Activated T-helper 1 cell treated with anti-CD3 and anti-CD28 coated beads, Interleukin-12 subunit alpha, Interleukin-12 subunit beta, Interleukin-2, Interleukin-4 antibody, amounts not matched to agents 30 ng/mL and 10 ng/mL and 1 ng/mL, durations not matched to agents 14 hours and 24 hours and 36 hours (primary cell): Measurements from ENCODE around the gene EMILIN3. TPM values are rescaled to one million over a fixed set of nuclear protein-coding genes. Genes with fewer than 3 reads are reported as not detected.

Experiments
- DNase-seq: peaks from one replicate; pipeline ENCODE4 v3.0.0; 2021; ENCODE audit warnings: low spot score
- H3K27ac Mint-ChIP-seq: one replicate; pipeline ENCODE4 v1.8.0; 2021; ENCODE audit warnings: mild to moderate bottlenecking, mixed read lengths
- H3K27me3 Mint-ChIP-seq: one replicate; pipeline ENCODE4 v1.8.0; 2022; ENCODE audit warnings: mild to moderate bottlenecking, moderate library complexity, mixed read lengths; ENCODE audit not compliant: insufficient read depth
- H3K36me3 Mint-ChIP-seq: one replicate; pipeline ENCODE4 v1.8.0; 2021; ENCODE audit warnings: low read depth, mixed read lengths
- H3K4me1 Mint-ChIP-seq: one replicate; pipeline ENCODE4 v1.8.0; 2021; ENCODE audit warnings: low read depth, mixed read lengths
- H3K4me3 Mint-ChIP-seq: one replicate; pipeline ENCODE4 v1.8.0; 2021; ENCODE audit warnings: mild to moderate bottlenecking, moderate library complexity, mixed read lengths
- H3K9me3 Mint-ChIP-seq: one replicate; pipeline ENCODE4 v1.8.0; 2021; ENCODE audit warnings: mixed read lengths
- intact Hi-C: fragments of 100-400 bp; cut with micrococcal nuclease; formaldehyde crosslinking; loops from one replicate; pipeline ENCODE4 v1.15.1; 2024
- total RNA-seq: library from RNA; stranded (reverse); gene quantifications from 2 replicates; pipeline ENCODE4 v1.2.3, GENCODE V29; 2022

EMILIN3 gene
- total RNA-seq, 1 donor from 2014 or later, result 0.65 TPM

DNA sequence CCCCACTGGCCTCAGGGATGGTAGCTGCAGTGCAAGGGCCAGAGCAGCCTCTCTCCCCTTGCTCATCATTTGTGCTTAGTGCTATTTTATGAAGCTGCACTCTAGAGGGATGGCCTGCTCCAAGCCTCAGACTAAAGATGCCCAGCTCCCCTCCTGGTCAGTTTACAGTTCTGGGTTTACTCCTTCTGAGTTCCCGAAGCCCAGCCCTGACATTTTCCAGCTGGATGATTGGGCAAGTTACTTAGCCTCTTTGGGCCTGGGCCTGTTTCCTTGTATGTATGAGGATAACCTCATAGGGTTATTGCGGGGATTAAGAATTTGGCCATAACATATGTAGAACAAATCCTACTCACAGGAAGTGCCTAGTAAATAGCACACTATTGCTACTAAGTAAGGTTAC is 31.8 kb upstream of the EMILIN3 start:
- DNase-seq, result no peak
- Mint-ChIP-seq H3K27ac (no peak overlapping the region), H3K27me3 (no peaks in the 10 kb centered on the region), H3K4me3 (no peak overlapping the region), H3K4me1 (no peaks in the 10 kb centered on the region), H3K9me3 (no peaks in the 10 kb centered on the region), H3K36me3 (no peaks in the 10 kb centered on the region)
- intact Hi-C loops, result no loop called here

GRCh38 chr20:41395667-41396664 is 29.3 kb upstream of the EMILIN3 start:
- H3K4me3 Mint-ChIP-seq, result no peak overlapping the region
- H3K36me3 Mint-ChIP-seq, result no peaks in the 10 kb centered on the region
- no peak for DNase-seq
- H3K27ac Mint-ChIP-seq, result no peak overlapping the region
- intact Hi-C loops, result no loop called here
- no peaks in the 10 kb centered on the region for H3K9me3 Mint-ChIP-seq
- no peaks in the 10 kb centered on the region for H3K27me3 Mint-ChIP-seq
- H3K4me1 Mint-ChIP-seq, result no peaks in the 10 kb centered on the region

DNA sequence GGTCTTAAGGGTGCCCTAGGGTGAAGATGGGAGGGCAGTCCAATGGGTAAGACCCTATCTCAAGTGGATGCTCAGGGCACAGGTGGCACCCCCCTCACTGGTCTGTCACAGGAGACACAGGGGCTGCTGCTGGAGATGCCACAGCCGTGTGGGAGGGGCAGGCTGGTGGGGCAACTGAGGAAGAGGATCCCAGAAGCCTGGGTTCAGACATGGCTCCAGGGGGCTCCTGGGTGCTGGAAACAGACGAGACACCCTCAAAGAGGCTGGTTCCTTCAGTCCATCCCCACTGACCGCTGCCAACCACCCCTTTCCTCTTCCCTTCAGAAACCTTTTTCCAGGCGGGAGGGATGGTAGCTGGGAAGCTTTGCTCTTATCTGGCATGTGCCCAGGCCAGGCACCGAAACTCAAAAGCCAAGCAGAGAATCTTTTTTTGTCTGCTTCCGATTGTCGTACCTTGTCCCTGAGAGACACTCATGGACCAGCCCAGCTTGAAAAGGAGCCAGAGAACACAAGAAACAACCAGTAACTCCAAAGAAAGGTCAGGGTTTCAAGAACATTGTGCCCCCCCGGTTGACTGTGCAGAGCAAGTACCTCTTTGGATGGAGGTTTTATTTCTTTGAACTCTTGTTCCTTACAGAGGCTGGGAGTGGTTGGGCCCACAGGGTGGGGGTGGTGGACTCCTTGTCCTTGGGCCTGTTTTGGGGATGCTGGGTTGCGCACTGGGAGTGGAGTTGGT is 28.5 kb upstream of the EMILIN3 start:
- Mint-ChIP-seq H3K4me1 (no peaks in the 10 kb centered on the region), H3K36me3 (no peaks in the 10 kb centered on the region), H3K4me3 (no peak overlapping the region), H3K9me3 (no peaks in the 10 kb centered on the region), H3K27me3 (no peaks in the 10 kb centered on the region), H3K27ac (no peak overlapping the region)
- no peak for DNase-seq
- intact Hi-C loops, result no loop called here

- DNase-seq, result no peak
- intact Hi-C loops, result no loop called here
- H3K9me3 Mint-ChIP-seq, result no peaks in the 10 kb centered on the region
These were observed 27.5 kb upstream of the EMILIN3 start for GRCh38 chr20:41394081-41394480.

GRCh38 chr20:41393705-41394066 is 27.1 kb upstream of the EMILIN3 start:
- no peak for DNase-seq
- no peaks in the 10 kb centered on the region for H3K36me3 Mint-ChIP-seq
- no peaks in the 10 kb centered on the region for H3K27me3 Mint-ChIP-seq
- H3K27ac Mint-ChIP-seq, result no peak overlapping the region
- intact Hi-C loops, result no loop called here
- H3K9me3 Mint-ChIP-seq, result no peaks in the 10 kb centered on the region
- no peaks in the 10 kb centered on the region for H3K4me1 Mint-ChIP-seq
- H3K4me3 Mint-ChIP-seq, result no peak overlapping the region

More at GRCh38 chr20:41394081-41394480, 27.5 kb upstream of the EMILIN3 start:
- Mint-ChIP-seq H3K4me3 (no peak overlapping the region), H3K36me3 (no peaks in the 10 kb centered on the region), H3K27me3 (no peaks in the 10 kb centered on the region), H3K4me1 (no peaks in the 10 kb centered on the region), H3K27ac (no peak overlapping the region)

DNA sequence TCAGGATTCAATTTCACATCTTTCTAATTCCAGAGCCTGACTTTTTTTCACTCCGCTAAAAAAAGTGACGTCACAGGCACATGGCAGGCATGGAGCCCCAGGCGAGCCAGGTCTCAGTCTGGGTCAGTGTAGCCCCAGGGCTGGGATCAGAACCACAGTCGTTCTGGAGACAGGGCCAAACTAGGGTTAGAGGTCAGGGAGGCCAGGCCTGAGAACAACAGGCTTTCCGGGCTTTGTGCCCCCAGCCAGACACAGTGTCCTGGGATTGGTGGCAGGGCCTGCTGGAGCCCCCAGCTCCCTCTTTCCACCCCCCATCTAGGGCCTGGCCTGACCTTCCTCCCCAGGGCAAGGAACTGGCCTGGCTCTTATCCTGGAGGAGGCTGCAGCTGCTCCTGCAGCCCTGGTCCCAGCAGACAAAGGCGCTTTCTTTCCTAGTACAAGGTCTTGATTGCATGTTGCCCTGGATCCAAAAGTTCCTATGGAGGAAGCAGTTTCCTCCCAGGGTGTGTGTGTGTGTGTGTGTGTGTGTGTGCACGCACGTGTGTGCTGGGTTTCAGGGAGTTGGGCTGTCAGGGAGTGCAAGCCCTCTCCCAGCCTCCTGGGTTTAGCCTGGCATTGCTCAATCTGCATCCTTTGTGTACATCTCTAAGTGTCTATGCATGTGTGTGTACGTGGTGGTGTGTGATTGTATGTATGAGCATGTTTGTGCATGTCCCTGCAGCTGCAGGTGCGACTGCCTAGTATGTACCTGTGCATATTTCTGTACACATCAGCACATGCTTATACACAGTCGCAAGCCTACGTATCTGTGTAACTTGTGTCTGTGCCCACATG is 26.5 kb upstream of the EMILIN3 start:
- H3K4me1 Mint-ChIP-seq, result no peaks in the 10 kb centered on the region
- no peak overlapping the region for H3K4me3 Mint-ChIP-seq
- H3K27me3 Mint-ChIP-seq, result no peaks in the 10 kb centered on the region
- no peaks in the 10 kb centered on the region for H3K36me3 Mint-ChIP-seq
- H3K27ac Mint-ChIP-seq, result no peak overlapping the region
- DNase-seq, result no peak
- H3K9me3 Mint-ChIP-seq, result no peaks in the 10 kb centered on the region
- intact Hi-C loops, result no loop called here

- H3K4me3 Mint-ChIP-seq, result no peak overlapping the region
- no peaks in the 10 kb centered on the region for H3K36me3 Mint-ChIP-seq
- no peaks in the 10 kb centered on the region for H3K4me1 Mint-ChIP-seq
- H3K9me3 Mint-ChIP-seq, result no peaks in the 10 kb centered on the region
- H3K27ac Mint-ChIP-seq, result no peak overlapping the region
- intact Hi-C loops, result no loop called here
- H3K27me3 Mint-ChIP-seq, result no peaks in the 10 kb centered on the region
- DNase-seq, result no peak
These were observed 25.7 kb upstream of the EMILIN3 start for GRCh38 chr20:41392295-41392694.

DNA sequence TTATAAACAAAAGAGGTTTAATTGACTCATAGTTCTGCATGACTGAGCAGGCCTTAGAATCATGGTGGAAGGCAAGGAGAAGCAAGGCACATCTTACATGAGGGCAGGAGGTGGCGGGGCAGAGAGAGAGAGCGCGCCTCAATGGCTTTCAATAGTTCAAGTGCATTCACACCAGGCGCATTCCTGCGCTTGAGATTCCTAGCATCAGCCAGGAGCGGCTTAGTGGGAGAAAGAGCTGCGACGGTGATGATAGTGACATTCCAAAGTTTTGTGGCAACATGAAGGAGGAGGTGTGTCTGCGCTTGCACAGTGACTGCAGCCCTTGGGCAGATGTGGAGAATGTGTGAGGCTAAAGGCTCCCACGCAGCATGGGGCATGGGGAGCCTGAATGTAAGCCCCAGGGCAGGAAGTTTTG is 25.0 kb upstream of the EMILIN3 start:
- Mint-ChIP-seq H3K27me3 (no peaks in the 10 kb centered on the region), H3K4me1 (no peaks in the 10 kb centered on the region), H3K4me3 (no peak overlapping the region), H3K27ac (no peak overlapping the region), H3K9me3 (no peaks in the 10 kb centered on the region), H3K36me3 (no peaks in the 10 kb centered on the region)
- no peak for DNase-seq
- intact Hi-C loops, result no loop called here

DNA sequence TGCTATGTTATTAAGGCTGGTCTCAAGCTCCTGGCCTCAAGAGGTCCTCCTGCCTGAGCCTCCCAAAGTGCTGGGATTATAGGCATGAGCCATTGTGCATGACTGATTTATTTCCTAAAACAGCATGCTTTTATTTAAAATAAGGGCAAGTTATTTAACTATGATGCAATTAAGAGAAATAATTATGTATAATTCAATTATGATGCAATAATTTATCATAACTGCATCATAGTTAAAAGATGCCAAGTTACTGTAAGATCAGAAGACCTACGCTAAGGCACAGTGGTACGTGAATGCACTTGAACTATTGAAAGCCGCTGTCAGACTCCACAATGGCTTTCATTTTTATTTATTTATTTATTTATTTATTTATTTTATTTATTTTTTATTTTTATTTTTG is 24.3 kb upstream of the EMILIN3 start:
- no peak overlapping the region for H3K4me3 Mint-ChIP-seq
- H3K27me3 Mint-ChIP-seq, result no peaks in the 10 kb centered on the region
- H3K4me1 Mint-ChIP-seq, result no peaks in the 10 kb centered on the region
- no peak overlapping the region for H3K27ac Mint-ChIP-seq
- no peaks in the 10 kb centered on the region for H3K9me3 Mint-ChIP-seq
- DNase-seq, result no peak
- H3K36me3 Mint-ChIP-seq, result no peaks in the 10 kb centered on the region
- intact Hi-C loops, result no loop called here

- no peak overlapping the region for H3K4me3 Mint-ChIP-seq
- no peak overlapping the region for H3K27ac Mint-ChIP-seq
- no peaks in the 10 kb centered on the region for H3K4me1 Mint-ChIP-seq
- H3K27me3 Mint-ChIP-seq, result peaks cover 6% of the 10 kb centered on the region
- H3K9me3 Mint-ChIP-seq, result no peaks in the 10 kb centered on the region
- DNase-seq, result no peak
- intact Hi-C loops, result no loop called here
- no peaks in the 10 kb centered on the region for H3K36me3 Mint-ChIP-seq
These were observed 20.8 kb upstream of the EMILIN3 start for GRCh38 chr20:41387444-41387851.

DNA sequence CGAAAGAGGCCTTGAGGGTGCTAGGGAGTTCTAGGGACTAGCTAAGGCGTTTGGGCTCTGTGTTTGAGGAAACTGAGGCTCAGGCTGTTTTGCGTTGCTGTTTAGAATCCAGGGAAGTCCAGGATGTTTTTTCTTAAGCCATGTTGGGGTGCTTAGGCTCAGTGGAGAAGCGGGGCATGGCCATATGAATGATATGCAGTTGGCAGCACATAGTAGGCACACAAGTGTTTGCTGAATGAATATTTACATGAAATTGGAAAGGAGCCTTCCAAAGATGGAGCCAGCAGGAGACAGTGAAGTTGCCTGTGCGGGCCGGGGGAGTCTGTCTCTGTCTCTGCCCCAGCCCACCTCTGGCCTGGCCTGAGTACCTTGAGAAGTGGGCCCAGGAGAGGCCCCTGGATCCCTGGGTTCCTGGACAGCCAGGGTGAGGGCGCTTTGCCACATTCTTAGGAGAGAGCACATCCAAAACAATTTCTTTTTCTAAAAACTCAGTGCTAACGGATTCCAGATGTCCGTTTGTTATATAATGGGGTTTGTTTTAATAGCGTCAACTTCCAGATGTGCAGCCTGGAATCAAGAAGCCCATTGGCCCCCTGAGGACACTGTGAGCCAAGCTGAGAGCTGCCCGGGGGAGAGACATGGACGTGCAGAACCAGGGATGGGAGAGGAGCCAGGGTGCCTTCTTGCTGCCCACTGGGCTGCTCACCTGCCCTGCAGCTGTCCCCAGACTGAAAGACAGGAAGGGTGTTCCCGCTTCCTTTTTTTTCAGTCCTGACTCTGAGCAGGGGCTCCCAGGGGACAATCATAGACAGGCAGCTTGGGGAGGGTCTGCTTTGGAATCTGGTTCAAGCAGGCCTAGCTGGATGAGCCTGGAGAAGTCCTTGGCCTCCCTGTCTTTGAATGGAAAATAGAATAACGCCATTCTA is 20.1 kb upstream of the EMILIN3 start:
- intact Hi-C loops, result no loop called here
- Mint-ChIP-seq H3K27me3 (peaks cover 11% of the 10 kb centered on the region), H3K27ac (no peak overlapping the region), H3K36me3 (no peaks in the 10 kb centered on the region), H3K4me1 (no peaks in the 10 kb centered on the region), H3K9me3 (no peaks in the 10 kb centered on the region), H3K4me3 (no peak overlapping the region)
- no peak for DNase-seq

- no peaks in the 10 kb centered on the region for H3K4me1 Mint-ChIP-seq
- peaks cover 30% of the 10 kb centered on the region for H3K27me3 Mint-ChIP-seq
- intact Hi-C loops, result no loop called here
- no peak overlapping the region for H3K4me3 Mint-ChIP-seq
- DNase-seq, result no peak
- H3K36me3 Mint-ChIP-seq, result no peaks in the 10 kb centered on the region
- H3K9me3 Mint-ChIP-seq, result no peaks in the 10 kb centered on the region
- H3K27ac Mint-ChIP-seq, result no peak overlapping the region
These were observed 16.2 kb upstream of the EMILIN3 start for GRCh38 chr20:41382791-41383305.
